ENCODE results near the gene LURAP1L. TPM values are rescaled to one million over a fixed set of nuclear protein-coding genes. Genes with fewer than 3 reads are reported as not detected.

The LURAP1L gene
- total RNA-seq, 1 experiment from 2014 or later = 0.13 TPM

DNA sequence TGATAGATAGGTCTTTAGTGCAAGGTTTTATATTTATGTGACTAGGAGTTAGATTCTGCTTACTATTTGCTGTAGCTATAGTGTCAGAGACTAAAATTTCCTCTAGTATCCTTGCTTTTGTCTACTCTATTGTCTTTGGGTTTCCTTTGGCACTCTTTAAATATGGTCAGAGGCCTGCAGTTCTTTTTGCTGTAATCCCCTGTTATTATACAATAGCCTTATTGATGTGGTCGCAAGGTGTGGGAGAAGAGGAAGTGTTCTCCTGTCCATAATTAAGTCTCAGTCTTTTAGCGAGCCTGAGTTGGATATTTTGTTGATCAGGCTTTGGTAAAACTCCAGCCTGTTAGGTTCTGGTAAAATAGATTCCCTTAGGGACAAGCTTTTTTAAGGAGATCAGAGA is 34.9 kb downstream of the LURAP1L start:
- H3K4me1 ChIP-seq (ENCODE audit: insufficient read depth, low read length) = no peaks in the 10 kb centered on the region
- H3K23me2 ChIP-seq (ENCODE audit: insufficient read length, low read depth, low read length, poor library complexity, severe bottlenecking) = no peaks in the 10 kb centered on the region
- H3K9me3 ChIP-seq (ENCODE audit: control insufficient read depth, low read depth, low read length) = no peaks in the 10 kb centered on the region
- H3K27ac ChIP-seq (ENCODE audit: insufficient read length, low read depth, low read length) = no peak overlapping the region
- DNase-seq = no peak
- Mint-ChIP-seq H3K27me3 (ENCODE audit: low read depth) (no peaks in the 10 kb centered on the region), H3K9me3 (no peaks in the 10 kb centered on the region), H3K36me3 (ENCODE audit: insufficient read depth in 1 of 3, low read depth in 3 of 3) (no peaks in the 10 kb centered on the region), H3K4me3 (no peak overlapping the region), H3K27ac (no peak overlapping the region), H3K4me1 (no peaks in the 10 kb centered on the region; a peak in 1 of 4 replicates)
- no peak overlapping the region for H4K8ac ChIP-seq (replicated peaks; ENCODE audit: insufficient read length, low read depth, low read length)
- H2BK5ac ChIP-seq (ENCODE audit: insufficient read length, low read length) = no peak overlapping the region
- no peak overlapping the region for H2BK12ac ChIP-seq (ENCODE audit: insufficient read length, low read depth, low read length)
- H3K18ac ChIP-seq (ENCODE audit: insufficient read length, low read depth, low read length) = no peak overlapping the region
- H3K23ac ChIP-seq (ENCODE audit: insufficient read length, low read depth, low read length) = no peak overlapping the region
- H3K9ac ChIP-seq (ENCODE audit: extremely low read depth, insufficient read length, low read length) = no peak overlapping the region
- H2BK120ac ChIP-seq (ENCODE audit: low read depth, low read length, poor library complexity, severe bottlenecking) = no peak overlapping the region
- H2BK15ac ChIP-seq (ENCODE audit: low read depth, low read length) = no peak overlapping the region
- no peak overlapping the region for H2AFZ ChIP-seq (ENCODE audit: low read length)
- H2BK20ac ChIP-seq (ENCODE audit: low read depth, low read length, poor library complexity, severe bottlenecking) = no peak overlapping the region
- no peaks in the 10 kb centered on the region for H3K79me2 ChIP-seq (ENCODE audit: insufficient read depth, low read length)
- H4K20me1 ChIP-seq (ENCODE audit: control insufficient read depth, insufficient read depth, insufficient read length) = no peaks in the 10 kb centered on the region
- no peak overlapping the region for H3K4ac ChIP-seq (ENCODE audit: low read depth, low read length)
- no peak overlapping the region for H3K4me2 ChIP-seq (ENCODE audit: insufficient read depth, insufficient read length, low read length)
- no peak overlapping the region for H4K5ac ChIP-seq (ENCODE audit: insufficient read length, low read depth, low read length)
- WGBS (ENCODE audit: extremely low coverage, insufficient read length, low lambda C conversion rate) = no CpG with 5 or more reads among the region's 2 CpGs
- H3K79me1 ChIP-seq (ENCODE audit: insufficient read depth, low read depth, low read length, poor library complexity, severe bottlenecking) = no peaks in the 10 kb centered on the region
- TF ChIP-seq, protein P1, sequence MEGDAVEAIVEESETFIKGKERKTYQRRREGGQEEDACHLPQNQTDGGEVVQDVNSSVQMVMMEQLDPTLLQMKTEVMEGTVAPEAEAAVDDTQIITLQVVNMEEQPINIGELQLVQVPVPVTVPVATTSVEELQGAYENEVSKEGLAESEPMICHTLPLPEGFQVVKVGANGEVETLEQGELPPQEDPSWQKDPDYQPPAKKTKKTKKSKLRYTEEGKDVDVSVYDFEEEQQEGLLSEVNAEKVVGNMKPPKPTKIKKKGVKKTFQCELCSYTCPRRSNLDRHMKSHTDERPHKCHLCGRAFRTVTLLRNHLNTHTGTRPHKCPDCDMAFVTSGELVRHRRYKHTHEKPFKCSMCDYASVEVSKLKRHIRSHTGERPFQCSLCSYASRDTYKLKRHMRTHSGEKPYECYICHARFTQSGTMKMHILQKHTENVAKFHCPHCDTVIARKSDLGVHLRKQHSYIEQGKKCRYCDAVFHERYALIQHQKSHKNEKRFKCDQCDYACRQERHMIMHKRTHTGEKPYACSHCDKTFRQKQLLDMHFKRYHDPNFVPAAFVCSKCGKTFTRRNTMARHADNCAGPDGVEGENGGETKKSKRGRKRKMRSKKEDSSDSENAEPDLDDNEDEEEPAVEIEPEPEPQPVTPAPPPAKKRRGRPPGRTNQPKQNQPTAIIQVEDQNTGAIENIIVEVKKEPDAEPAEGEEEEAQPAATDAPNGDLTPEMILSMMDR (conservative IDR thresholded peaks at IDR 0.05) = no peak
- H3K14ac ChIP-seq (ENCODE audit: insufficient read depth, low read length) = no peak overlapping the region
- H3T11ph ChIP-seq (ENCODE audit: low read length) = no peak overlapping the region
- no peaks in the 10 kb centered on the region for H3K27me3 ChIP-seq (ENCODE audit: insufficient read depth, low read length)
- no peak overlapping the region for H2AK5ac ChIP-seq (ENCODE audit: insufficient read length, low read length)
- H4K91ac ChIP-seq (ENCODE audit: insufficient read length, low read depth, low read length) = no peak overlapping the region
- H3K56ac ChIP-seq (ENCODE audit: insufficient read length, low read depth, low read length) = no peak overlapping the region

All from H9 (cell line).